Omental fat pad (tissue), 4 donors: Measurements from ENCODE around the gene NRXN2. TPM values are rescaled to one million over a fixed set of nuclear protein-coding genes. Genes with fewer than 3 reads are reported as not detected.

Experiments used
- ATAC-seq: fragments of 150-250 bp; one replicate; pipeline ENCODE4 v1.9.1; 2016; ENCODE audit warnings: mild to moderate bottlenecking, moderate library complexity; ENCODE audit not compliant: low FRiP score
- DNase-seq: peaks from one replicate; pipeline ENCODE4 v3.0.0-alpha.2; 2019; ENCODE audit warnings: low spot score
- total RNA-seq, 4 donors: library from RNA; depleted of rRNA; stranded (reverse); fragments of >200 nt; gene quantifications; one replicate each; pipeline ENCODE4 v1.1.0, GENCODE V29; 2016
- TF ChIP-seq, protein P1 (sequence below), 3 donors: fragments of 450-650 bp; IDR thresholded peaks; one replicate each; pipeline ENCODE4 v1.5.1; 2016 to 2017; ENCODE audit warnings: antibody characterized with exemption in 3 of 3, mild to moderate bottlenecking in 3 of 3, moderate library complexity in 2 of 3

Gene NRXN2
- total RNA-seq, 4 donors from 2014 or later: 1.5 to 6.3 (median 3.4) TPM

DNA sequence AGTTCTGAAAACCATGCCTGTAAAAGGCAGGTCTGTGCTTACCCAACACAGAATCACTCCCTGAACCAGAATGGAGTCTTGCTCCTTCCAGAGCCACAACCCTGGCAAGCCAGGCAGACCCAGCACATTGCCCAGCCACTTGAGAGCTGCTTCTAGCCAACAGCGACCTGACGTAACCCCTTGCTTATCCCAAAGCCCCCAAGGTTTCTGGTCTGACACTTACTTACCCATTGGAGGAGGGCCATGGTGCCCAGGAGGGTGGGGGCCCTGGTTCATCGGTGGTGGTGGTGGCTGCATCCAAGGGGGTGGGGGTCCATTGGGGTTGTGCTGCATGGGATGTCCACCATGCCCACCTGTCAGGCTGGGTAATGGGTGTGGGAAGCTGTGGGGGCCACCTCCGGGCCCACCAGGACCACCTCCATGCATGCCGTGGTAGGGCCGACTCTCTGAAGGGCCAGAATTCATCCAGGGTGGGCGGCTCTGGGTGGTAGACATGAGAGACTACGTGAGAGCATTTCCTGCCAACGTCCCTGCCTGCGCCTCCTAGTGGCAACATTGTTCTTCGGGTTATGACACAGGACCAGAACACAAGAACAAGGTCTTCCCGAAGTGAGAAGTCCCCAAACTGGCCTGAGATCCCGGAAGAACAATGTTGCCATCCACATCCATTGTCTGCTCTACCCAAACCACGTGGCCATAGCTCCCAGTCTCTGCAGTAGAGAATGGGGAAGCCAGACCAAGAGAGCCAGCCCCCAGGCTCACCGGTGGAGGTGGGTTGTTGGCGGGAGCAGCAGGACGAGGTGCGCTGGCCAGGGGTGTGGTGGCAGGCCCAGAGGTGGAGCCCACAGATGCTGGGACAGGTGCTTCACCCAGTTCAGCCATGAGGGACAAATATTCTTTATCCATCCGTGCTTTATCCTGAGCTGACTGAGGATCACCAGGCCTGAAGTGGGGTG, 44.6 kb upstream of the NRXN2 start:
- DNase-seq: peak; percentile 91
- TF ChIP-seq, protein P1, sequence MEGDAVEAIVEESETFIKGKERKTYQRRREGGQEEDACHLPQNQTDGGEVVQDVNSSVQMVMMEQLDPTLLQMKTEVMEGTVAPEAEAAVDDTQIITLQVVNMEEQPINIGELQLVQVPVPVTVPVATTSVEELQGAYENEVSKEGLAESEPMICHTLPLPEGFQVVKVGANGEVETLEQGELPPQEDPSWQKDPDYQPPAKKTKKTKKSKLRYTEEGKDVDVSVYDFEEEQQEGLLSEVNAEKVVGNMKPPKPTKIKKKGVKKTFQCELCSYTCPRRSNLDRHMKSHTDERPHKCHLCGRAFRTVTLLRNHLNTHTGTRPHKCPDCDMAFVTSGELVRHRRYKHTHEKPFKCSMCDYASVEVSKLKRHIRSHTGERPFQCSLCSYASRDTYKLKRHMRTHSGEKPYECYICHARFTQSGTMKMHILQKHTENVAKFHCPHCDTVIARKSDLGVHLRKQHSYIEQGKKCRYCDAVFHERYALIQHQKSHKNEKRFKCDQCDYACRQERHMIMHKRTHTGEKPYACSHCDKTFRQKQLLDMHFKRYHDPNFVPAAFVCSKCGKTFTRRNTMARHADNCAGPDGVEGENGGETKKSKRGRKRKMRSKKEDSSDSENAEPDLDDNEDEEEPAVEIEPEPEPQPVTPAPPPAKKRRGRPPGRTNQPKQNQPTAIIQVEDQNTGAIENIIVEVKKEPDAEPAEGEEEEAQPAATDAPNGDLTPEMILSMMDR (IDR thresholded peaks at IDR 0.05): peak in 2 of 3 donors; percentile 43 to 81
- ATAC-seq: no peak

DNA sequence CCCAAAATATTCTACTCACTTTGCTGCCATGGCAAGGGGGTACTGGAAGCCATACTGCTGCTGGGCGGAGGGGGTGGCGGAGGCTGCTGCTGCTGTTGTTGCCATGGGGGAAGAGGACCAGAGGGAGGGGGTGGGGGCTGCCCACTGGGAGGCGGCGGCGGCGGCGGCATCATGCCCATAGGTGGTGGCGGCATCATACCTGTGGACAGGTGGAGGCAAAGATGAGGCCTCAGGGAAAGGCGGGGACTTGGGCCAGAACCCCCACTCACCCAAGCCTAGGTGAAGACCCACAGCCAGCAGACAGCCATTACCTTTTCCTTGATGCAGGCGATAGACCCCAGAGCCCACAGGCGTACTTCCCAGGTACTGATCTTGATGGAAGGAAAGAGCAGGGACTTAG, 43.9 kb upstream of the NRXN2 start:
- no peak for ATAC-seq
- TF ChIP-seq, protein P1 (IDR thresholded peaks at IDR 0.05): no peak
- DNase-seq: no peak

DNA sequence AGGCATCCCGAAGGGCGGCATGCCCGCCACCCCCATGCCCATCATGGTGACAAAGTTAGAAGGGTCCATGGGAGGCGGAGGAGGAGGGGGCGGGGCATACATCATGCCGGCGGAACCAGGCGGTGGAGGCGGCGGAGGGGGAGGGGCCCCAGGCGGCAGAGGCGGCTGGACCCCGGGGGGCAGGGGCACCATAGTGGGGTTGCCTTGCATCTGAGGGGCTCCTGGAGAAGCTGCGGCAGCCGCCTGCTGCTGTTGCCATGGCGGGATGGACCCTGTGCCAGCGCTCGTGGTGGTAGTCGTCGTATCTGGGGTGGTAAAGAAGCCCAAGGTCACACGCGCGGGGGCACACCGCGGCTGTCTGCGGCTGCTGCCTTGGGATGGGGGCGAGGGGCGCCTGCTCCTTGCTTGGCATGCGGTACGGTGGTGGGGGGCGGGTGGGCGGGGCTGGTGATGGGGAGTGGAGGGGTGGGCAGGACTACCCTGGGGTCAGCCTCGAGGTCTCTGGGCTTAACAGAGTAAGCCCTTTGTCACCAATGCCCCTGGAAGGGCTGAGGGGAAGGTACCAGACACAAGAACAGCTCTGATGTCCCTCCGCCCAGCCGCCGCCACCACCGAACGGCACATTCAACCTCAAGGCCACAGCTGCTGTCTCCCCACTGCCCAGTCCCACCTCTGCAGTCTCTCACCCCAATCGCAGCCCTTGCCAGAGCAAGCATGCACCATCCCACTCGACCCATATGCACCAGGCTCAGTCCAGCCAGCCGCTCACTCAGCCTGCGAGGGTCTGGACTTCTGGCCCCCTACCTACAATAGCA, 43.1 kb upstream of the NRXN2 start:
- DNase-seq: no peak
- ATAC-seq: no peak
- TF ChIP-seq, protein P1 (IDR thresholded peaks at IDR 0.05): no peak

DNA sequence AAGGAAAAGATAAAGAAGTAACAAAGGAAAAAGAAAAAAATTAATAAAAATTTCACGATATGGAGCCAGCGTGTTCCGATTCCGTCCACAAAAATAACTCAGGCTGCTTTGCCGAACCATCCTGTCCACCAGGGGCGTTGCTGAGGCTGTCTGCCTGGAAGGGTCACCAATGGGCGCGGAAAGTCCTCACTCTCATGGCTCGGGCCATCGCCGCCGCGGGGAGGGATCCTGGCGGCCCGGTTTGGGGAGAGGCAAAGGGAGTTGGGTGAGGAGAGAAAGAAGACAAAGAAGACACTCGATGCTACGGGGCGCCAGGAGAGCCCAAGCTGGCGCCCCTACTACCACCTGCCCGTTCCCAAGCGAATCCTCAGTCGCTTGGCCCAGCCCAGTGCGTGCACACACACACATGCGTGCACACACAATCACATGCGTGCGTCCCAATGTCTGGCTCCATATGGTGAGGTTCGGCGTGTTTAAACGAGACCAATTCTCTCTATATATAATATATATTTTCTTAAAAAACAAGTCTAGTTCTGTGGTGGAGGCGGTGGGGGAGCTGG, 42.4 kb upstream of the NRXN2 start:
- TF ChIP-seq, protein P1 (IDR thresholded peaks at IDR 0.05): no peak
- no peak for ATAC-seq
- DNase-seq: no peak

DNA sequence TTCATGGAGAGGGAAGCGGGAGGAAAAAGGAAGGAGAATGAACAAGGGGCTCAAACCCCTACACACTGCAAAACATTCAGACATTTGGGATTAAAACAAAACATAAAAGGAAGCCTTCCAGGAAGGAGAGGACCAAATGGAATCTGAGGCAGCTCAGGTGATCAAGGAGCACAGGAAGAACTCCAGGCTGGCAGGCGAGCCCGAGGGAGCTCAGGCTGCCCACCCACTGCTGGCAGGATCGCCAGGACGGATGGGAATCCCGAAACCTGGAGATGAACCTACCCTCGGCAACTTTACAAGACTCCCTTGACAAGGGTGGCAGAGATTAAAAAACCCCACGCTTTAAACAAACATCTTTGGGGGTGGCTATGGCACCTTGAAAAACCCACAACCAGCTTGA, 41.8 kb upstream of the NRXN2 start:
- DNase-seq (no peak), ATAC-seq (no peak)
- TF ChIP-seq, protein P1 (IDR thresholded peaks at IDR 0.05): no peak

DNA sequence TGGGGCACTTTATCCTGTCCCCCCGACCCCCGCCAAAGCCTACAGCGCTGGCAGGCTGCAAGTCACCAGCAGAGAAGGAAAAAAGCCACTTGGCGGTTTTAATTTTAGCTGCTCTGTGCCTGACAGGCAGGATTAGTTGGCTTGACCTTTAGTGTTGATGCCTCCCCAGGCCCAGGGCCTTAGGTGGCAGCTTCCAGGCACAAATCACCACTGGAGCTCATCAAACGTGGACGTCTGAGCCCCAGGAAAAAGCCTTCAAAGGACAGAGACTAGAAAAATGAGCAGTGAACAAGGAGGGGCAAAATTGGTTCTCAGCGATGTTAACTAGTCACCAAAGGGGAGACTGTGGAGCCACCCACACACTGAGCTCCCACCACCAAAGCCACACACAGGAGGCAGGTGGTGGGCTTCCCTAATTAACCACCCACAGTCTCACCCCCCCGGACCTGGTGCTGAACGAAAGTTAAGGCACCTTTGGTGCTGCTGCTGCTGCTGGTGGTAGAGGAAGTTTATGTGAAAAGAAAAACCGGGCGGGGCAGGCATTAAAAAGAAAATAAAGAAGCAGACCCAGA, 41.1 kb upstream of the NRXN2 start:
- ATAC-seq (no peak), DNase-seq (no peak)
- TF ChIP-seq, protein P1 (IDR thresholded peaks at IDR 0.05): no peak
